Karpas-422 (cell line): ENCODE data around the gene RNF31. TPM values are rescaled to one million over a fixed set of nuclear protein-coding genes. Genes with fewer than 3 reads are reported as not detected.

Experiments used
- DNase-seq: peaks from one replicate; pipeline ENCODE4 v3.0.0-alpha.2; 2015
- H2AFZ ChIP-seq: fragments of 200-600 bp; sonication (generic); 2 replicates; pipeline ENCODE4 v1.6.1; 2014; ENCODE audit warnings: antibody characterized with exemption, low read length, mixed read lengths
- H3K27ac ChIP-seq: fragments of 200-600 bp; sonication (generic); 2 replicates; pipeline ENCODE4 v1.5.1; 2014; ENCODE audit warnings: mild to moderate bottlenecking, low read length, moderate library complexity
- H3K27me3 ChIP-seq: fragments of 200-600 bp; sonication (generic); 2 replicates; pipeline ENCODE4 v1.6.1; 2014; ENCODE audit warnings: low read length, mixed read lengths
- H3K36me3 ChIP-seq: fragments of 200-600 bp; sonication (generic); 2 replicates; pipeline ENCODE4 v1.6.1; 2014; ENCODE audit warnings: low read length, mixed read lengths; ENCODE audit not compliant: insufficient read depth
- H3K4me1 ChIP-seq: fragments of 200-600 bp; sonication (generic); 2 replicates; pipeline ENCODE4 v1.6.1; 2014; ENCODE audit warnings: mild to moderate bottlenecking, low read length, mixed read lengths
- H3K4me2 ChIP-seq: fragments of 200-600 bp; sonication (generic); 2 replicates; pipeline ENCODE4 v1.6.1; 2014; ENCODE audit warnings: low read length, low read depth, mild to moderate bottlenecking; ENCODE audit not compliant: poor library complexity, severe bottlenecking
- H3K4me3 ChIP-seq: fragments of 200-600 bp; sonication (generic); 2 replicates; pipeline ENCODE4 v1.5.1; 2014; ENCODE audit warnings: mild to moderate bottlenecking, antibody characterized with exemption, low read length, mixed read lengths
- H3K79me2 ChIP-seq: fragments of 200-600 bp; sonication (generic); 2 replicates; pipeline ENCODE4 v1.6.1; 2014; ENCODE audit warnings: mild to moderate bottlenecking, low read length, mixed read lengths
- H3K9ac ChIP-seq: fragments of 200-600 bp; sonication (generic); 2 replicates; pipeline ENCODE4 v1.6.0; 2014; ENCODE audit warnings: low read length
- H3K9me2 ChIP-seq: fragments of 200-600 bp; sonication (generic), shearing (Covaris generic); replicated peaks from 2 replicates; pipeline ENCODE4 v1.6.0; 2014; ENCODE audit warnings: mild to moderate bottlenecking, low read length, moderate library complexity; ENCODE audit not compliant: insufficient read depth
- H3K9me3 ChIP-seq: fragments of 300-700, 200-600 bp; sonication (generic); 2 replicates; pipeline ENCODE4 v1.6.1; 2014; ENCODE audit warnings: low read length, mixed read lengths
- H4K20me1 ChIP-seq: fragments of 200-600 bp; sonication (generic); 2 replicates; pipeline ENCODE4 v1.6.1; 2014; ENCODE audit warnings: mild to moderate bottlenecking, antibody characterized with exemption, low read length, low read depth; ENCODE audit not compliant: insufficient read depth
- total RNA-seq: library from RNA; depleted of rRNA; stranded (reverse); fragments of >200 nt; shearing (Covaris generic); gene quantifications from 2 replicates; pipeline ENCODE4 v1.2.3, GENCODE V29; 2014; ENCODE audit warnings: low replicate concordance

The RNF31 gene
- total RNA-seq, 1 experiment from 2014 or later = 82.0 TPM

GRCh38 chr14:24132061-24132685, 15.1 kb upstream of the RNF31 start:
- Histone ChIP-seq H3K9me3 (no peaks in the 10 kb centered on the region), H3K4me2 (no peak overlapping the region), H3K9ac (no peak overlapping the region), H3K36me3 (no peaks in the 10 kb centered on the region), H3K79me2 (peaks cover 12% of the 10 kb centered on the region), H3K27me3 (no peaks in the 10 kb centered on the region), H4K20me1 (no peaks in the 10 kb centered on the region), H3K9me2 (no peaks in the 10 kb centered on the region), H3K27ac (no peak overlapping the region), H2AFZ (no peak overlapping the region), H3K4me3 (no peak overlapping the region), H3K4me1 (peaks cover 15% of the 10 kb centered on the region)
- DNase-seq = no peak

- Histone ChIP-seq H3K36me3 (peaks cover 4% of the 10 kb centered on the region; the same call in 1 of the 2 replicates), H4K20me1 (no peaks in the 10 kb centered on the region), H3K4me2 (no peak overlapping the region), H3K9me3 (no peaks in the 10 kb centered on the region), H3K27ac (no peak overlapping the region), H3K79me2 (peaks cover 19% of the 10 kb centered on the region), H3K27me3 (no peaks in the 10 kb centered on the region), H3K4me1 (peaks cover 23% of the 10 kb centered on the region), H3K9ac (no peak overlapping the region), H3K4me3 (no peak overlapping the region), H2AFZ (no peak overlapping the region), H3K9me2 (no peaks in the 10 kb centered on the region)
- no peak for DNase-seq
These were observed 14.3 kb upstream of the RNF31 start for GRCh38 chr14:24132976-24133375.

DNA sequence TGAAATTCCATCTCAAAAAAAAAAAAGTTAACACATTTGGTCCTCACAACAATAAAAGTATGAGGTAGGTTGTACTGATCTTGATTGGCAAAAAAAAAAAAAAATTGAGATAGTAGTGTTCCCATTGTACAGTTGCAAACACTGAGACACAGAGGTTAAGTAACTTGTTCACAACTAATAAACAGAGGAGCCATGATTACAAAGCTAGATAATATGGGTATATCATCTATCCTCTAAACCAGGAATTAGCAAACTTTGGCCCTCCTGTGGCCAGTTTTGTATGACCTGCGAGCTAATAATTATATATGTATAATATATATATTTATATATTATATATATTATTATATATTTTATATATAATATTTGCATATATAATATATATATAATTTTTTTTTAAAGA, 13.6 kb upstream of the RNF31 start:
- H3K4me1 ChIP-seq = peaks cover 30% of the 10 kb centered on the region
- H3K4me2 ChIP-seq = no peak overlapping the region
- peaks cover 11% of the 10 kb centered on the region for H3K36me3 ChIP-seq
- H3K9me3 ChIP-seq = no peaks in the 10 kb centered on the region
- no peak overlapping the region for H3K4me3 ChIP-seq
- H3K9ac ChIP-seq = no peak overlapping the region
- DNase-seq = peak; percentile 64
- peaks cover 26% of the 10 kb centered on the region for H3K79me2 ChIP-seq
- H2AFZ ChIP-seq = no peak overlapping the region
- H3K27ac ChIP-seq = no peak overlapping the region
- H3K9me2 ChIP-seq = no peaks in the 10 kb centered on the region
- H3K27me3 ChIP-seq = no peaks in the 10 kb centered on the region
- H4K20me1 ChIP-seq = no peaks in the 10 kb centered on the region

- peak overlapping the region; percentile 87 for H3K4me2 ChIP-seq
- no peaks in the 10 kb centered on the region for H4K20me1 ChIP-seq
- no peaks in the 10 kb centered on the region for H3K27me3 ChIP-seq
- H3K27ac ChIP-seq = peak overlapping the region; percentile 54
- H3K4me3 ChIP-seq = peak overlapping the region; percentile 98
- DNase-seq = no peak
- H3K9me3 ChIP-seq = no peaks in the 10 kb centered on the region
- peaks cover 23% of the 10 kb centered on the region for H3K36me3 ChIP-seq
- H3K4me1 ChIP-seq = peaks cover 42% of the 10 kb centered on the region
- peak overlapping the region; percentile 76 for H2AFZ ChIP-seq
- peaks cover 43% of the 10 kb centered on the region for H3K79me2 ChIP-seq
- peak overlapping the region; percentile 98 for H3K9ac ChIP-seq
- H3K9me2 ChIP-seq = no peaks in the 10 kb centered on the region
These were observed 11.8 kb upstream of the RNF31 start for GRCh38 chr14:24135584-24135833.

DNA sequence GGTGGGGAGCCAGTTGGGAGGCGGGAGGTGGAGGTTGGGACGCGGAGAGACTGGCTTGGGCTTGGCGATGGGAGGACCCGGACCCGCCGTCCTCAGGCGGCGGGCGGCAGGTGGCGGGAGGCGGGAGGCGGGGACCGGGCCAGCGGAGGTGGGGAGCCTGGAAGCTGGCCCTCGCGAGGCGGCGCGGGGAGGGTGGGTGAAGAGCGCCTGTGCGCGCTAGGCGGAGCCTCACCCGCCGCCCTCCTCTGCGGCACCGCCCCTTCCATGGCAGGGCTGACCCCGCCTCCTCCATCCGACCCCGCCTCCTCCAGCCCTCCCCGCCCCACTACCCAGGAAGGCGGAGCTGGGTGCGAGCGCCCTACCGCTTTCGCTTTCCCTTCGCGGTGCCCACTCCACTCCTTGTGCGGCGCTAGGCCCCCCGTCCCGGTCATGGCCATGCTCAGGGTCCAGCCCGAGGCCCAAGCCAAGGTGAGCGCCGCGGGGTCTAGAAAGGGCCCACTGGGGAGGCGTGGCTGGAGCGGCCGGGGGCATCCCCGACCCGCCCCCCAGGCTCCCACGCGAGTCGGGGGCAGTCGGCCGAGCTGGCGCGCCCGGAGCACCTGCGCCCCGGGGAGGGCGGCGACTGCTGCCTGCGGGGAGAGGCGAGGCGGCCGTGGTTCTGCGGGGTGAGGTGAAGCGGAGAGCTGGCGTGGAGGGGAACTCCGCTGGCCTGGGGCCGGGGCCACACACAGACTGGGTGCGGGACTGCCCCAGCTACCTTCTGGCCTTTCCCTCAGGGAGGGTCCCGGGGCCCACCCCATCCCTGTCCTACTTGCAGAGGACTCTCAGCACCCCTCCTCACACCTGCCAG, 11.2 kb upstream of the RNF31 start, which contains the start of gene PSME1:
Gene PSME1 (plus strand): TSS at position 361 of the 850 bp plus-strand sequence. CDS start 69 bp downstream, at position 430.
- peaks cover 42% of the 10 kb centered on the region for H3K4me1 ChIP-seq
- peak within 1 kb of the TSS; percentile 87 for H3K4me2 ChIP-seq
- H3K9me3 ChIP-seq = no peaks in the 10 kb centered on the region
- peak within 1 kb of the TSS; percentile 98 for H3K9ac ChIP-seq
- H3K9me2 ChIP-seq = no peaks in the 10 kb centered on the region
- H3K79me2 ChIP-seq = peaks cover 48% of the 10 kb centered on the region
- no peaks in the 10 kb centered on the region for H4K20me1 ChIP-seq
- H3K27me3 ChIP-seq = no peaks in the 10 kb centered on the region
- peak within 1 kb of the TSS; percentile 98 for H3K4me3 ChIP-seq
- H3K36me3 ChIP-seq = peaks cover 23% of the 10 kb centered on the region
- DNase-seq = peak; percentile 99
- H3K27ac ChIP-seq = peak within 1 kb of the TSS; percentile 71
- H2AFZ ChIP-seq = peak within 1 kb of the TSS; percentile 76

DNA sequence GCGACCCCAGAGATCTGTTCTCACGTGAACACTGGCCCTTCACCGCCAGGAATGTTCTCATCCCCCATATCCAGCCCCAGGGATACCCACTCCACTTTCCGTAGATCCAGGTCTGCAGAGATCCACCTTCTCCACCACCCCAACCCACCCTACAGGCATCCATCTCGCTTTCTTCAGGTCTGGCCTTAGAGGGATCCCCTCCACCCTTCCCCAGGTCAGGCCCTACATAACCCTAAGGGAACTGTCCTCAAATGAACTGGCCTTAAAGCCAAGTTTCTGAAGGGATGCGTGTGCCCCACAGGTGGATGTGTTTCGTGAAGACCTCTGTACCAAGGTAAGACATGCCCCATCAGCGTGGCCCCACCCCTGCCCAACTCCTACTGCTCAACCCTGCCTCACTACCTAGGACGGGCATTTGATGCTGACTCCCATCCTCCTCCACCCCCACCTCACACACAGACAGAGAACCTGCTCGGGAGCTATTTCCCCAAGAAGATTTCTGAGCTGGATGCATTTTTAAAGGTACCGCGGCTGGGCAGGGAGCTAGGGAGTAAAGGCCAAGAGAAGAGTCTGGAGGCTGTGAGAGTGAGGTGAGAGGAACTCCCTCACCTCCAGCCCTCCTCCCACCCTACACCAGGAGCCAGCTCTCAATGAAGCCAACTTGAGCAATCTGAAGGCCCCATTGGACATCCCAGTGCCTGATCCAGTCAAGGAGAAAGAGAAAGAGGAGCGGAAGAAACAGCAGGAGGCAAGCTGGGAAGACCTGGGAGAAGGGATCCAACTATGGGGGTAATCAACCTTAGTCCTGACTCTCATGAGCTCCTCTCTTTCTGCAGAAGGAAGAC, 10.4 kb upstream of the RNF31 start:
- H3K27me3 ChIP-seq = no peaks in the 10 kb centered on the region
- H3K79me2 ChIP-seq = peaks cover 51% of the 10 kb centered on the region
- no peaks in the 10 kb centered on the region for H3K9me3 ChIP-seq
- H3K9me2 ChIP-seq = no peaks in the 10 kb centered on the region
- peak overlapping the region; percentile 98 for H3K4me3 ChIP-seq
- peak overlapping the region; percentile 98 for H3K9ac ChIP-seq
- H3K4me1 ChIP-seq = peaks cover 44% of the 10 kb centered on the region
- peak overlapping the region; percentile 87 for H3K4me2 ChIP-seq
- no peaks in the 10 kb centered on the region for H4K20me1 ChIP-seq
- H2AFZ ChIP-seq = no peak overlapping the region
- peak; percentile 82 for DNase-seq
- peaks cover 23% of the 10 kb centered on the region for H3K36me3 ChIP-seq
- H3K27ac ChIP-seq = peak overlapping the region; percentile 71

- peak overlapping the region; percentile 87 for H3K4me2 ChIP-seq
- peaks cover 51% of the 10 kb centered on the region for H3K79me2 ChIP-seq
- peak overlapping the region; percentile 98 for H3K9ac ChIP-seq
- H3K9me2 ChIP-seq = no peaks in the 10 kb centered on the region
- peaks cover 51% of the 10 kb centered on the region for H3K4me1 ChIP-seq
- H2AFZ ChIP-seq = no peak overlapping the region
- peak overlapping the region; percentile 98 for H3K4me3 ChIP-seq
- H3K27me3 ChIP-seq = no peaks in the 10 kb centered on the region
- no peaks in the 10 kb centered on the region for H4K20me1 ChIP-seq
- peak overlapping the region; percentile 71 for H3K27ac ChIP-seq
- H3K9me3 ChIP-seq = no peaks in the 10 kb centered on the region
- DNase-seq = peak; percentile 60
- H3K36me3 ChIP-seq = peaks cover 23% of the 10 kb centered on the region
These were observed 9.5 kb upstream of the RNF31 start for GRCh38 chr14:24137529-24138395.
